GM12891 (cell line): ENCODE data around the gene ST8SIA4.

Experiments
- DNase-seq: peaks from one replicate; pipeline ENCODE4 v3.0.0; 2011; ENCODE audit warnings: low spot score; ENCODE audit not compliant: insufficient read length
- FAIRE-seq: peaks from 2 replicates; lab custom pipeline; 2011; peaks lifted over from hg19 to GRCh38; lab: Jason Lieb, UNC
- PAX5 ChIP-seq: IDR thresholded peaks from 2 replicates; pipeline ENCODE4 v1.6.1; 2011; ENCODE audit warnings: low read length, moderate library complexity, mild to moderate bottlenecking; ENCODE audit not compliant: insufficient read depth, severe bottlenecking
- POLR2A ChIP-seq: IDR thresholded peaks from 2 replicates; pipeline ENCODE4 v1.6.1; 2011; ENCODE audit warnings: low read depth, low read length, control low read depth
- POLR2AphosphoS5 ChIP-seq: IDR thresholded peaks from 2 replicates; pipeline ENCODE4 v1.6.1; 2011; ENCODE audit warnings: low read depth, low read length, control low read depth
- POU2F2 ChIP-seq: IDR thresholded peaks from 2 replicates; pipeline ENCODE4 v1.6.1; 2011; ENCODE audit warnings: low read depth, mild to moderate bottlenecking, control low read depth, low read length, moderate library complexity
- SPI1 ChIP-seq: IDR thresholded peaks from 2 replicates; pipeline ENCODE4 v1.6.1; 2011; ENCODE audit warnings: low read depth, low read length, control low read depth
- TAF1 ChIP-seq: IDR thresholded peaks from 2 replicates; pipeline ENCODE4 v1.6.1; 2011; ENCODE audit warnings: low read depth, low read length, control low read depth

Gene ST8SIA4

DNA sequence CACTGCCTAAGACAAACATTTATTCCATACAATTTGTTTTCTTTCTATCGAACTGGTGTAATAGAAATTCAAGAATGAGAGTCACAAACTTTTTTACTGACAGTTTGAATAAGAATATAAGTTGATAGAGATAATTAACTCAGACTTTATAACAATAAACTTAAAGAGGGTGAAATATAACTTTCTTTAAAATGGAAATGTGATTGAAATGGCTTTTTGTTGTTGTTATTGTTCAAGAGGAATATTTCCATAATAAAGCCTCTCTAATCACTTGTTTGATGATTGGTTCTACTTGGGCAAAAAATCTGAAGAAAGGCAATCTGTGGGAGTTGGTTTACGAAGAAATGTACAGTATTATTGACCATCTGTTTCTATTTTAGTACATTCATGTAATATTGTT lies 79.3 kb downstream of the ST8SIA4 start:
- TF ChIP-seq TAF1: no peak
- no peak for TF ChIP-seq SPI1
- TF ChIP-seq POLR2A: no peak
- no peak for TF ChIP-seq POU2F2
- DNase-seq (no peak), FAIRE-seq (no peak)

DNA sequence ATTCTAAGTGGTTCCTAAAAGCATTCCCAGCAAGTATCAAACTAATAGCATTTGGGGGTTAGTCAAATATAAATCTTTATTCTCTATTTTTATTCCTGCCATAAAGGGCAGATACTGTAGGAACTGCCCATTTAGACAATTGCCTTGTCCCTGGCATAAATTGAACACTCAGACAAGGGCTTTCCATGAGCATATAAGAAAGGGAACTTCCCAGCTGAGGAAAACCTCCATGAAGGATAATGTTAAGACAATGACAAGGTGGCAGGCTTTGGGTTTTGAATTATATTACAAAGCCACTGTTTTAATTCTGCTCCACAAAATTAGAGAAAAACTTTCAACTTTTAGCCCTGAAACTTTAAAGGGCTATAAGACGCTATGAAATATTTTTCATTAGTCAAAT lies 81.3 kb downstream of the ST8SIA4 start:
- DNase-seq: no peak
- no peak for TF ChIP-seq POLR2A
- FAIRE-seq: no peak

DNA sequence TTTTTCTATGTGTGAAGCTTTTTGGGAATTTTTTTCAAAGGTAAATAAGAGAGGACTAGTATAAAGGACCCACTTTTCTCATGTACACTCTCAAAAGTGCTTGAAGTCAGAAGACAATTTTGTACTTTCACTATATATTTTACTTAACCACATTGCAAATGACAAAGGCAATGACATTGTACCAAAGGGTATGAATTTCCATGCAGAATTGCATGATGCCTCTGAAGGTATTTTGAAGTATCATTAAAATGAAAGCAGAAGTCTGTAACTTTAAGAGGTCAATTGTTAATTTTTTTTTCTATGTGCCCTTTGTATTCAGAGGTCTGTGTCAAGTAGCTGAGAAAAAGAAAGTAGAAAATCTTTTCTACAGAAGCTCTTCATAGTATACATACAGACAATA lies 84.7 kb downstream of the ST8SIA4 start:
- no peak for TF ChIP-seq SPI1
- no peak for TF ChIP-seq POU2F2
- no peak for TF ChIP-seq POLR2AphosphoS5
- TF ChIP-seq POLR2A: no peak
- TF ChIP-seq PAX5: no peak
- TF ChIP-seq TAF1: no peak
- FAIRE-seq: no peak
- no peak for DNase-seq

DNA sequence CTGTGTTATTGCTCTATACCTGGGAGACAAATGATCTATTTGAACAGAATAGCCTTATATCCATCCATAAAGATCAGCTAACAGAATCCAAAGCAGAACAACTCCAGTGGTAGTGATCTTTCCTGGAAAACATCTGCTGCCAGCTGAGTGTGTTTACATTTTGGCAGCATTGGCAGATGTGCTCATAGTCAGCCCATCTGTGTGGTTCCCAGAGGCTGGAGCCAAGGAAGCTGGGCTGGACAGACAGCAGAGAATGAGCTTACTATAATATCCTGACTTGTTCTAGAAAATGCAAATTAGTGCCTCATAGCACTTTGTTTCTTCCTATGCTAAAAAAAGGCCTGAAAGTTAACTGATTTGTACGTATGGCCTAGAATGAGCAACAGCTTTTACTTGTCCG lies 99.7 kb downstream of the ST8SIA4 start:
- FAIRE-seq (no peak), DNase-seq (no peak)
- TF ChIP-seq POU2F2 (no peak), SPI1 (no peak), POLR2AphosphoS5 (no peak)

DNA sequence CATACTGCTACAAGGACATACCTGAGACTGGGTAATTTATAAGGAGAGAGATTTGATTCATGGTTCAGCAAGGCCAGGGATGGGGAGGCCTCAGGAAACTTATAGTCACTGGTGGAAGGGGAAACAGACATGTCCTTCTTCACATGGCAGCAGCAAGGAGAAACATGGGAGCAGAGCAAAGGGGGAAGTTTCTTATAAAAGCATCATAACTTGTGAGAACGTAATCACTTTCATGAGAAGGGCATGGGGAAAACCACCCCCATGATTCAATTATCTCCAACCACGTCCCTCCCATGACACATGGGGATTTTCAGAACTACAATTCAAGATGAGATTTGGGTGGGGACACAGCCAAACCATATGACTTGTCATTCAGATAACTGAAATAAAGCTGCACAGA lies 100.9 kb downstream of the ST8SIA4 start:
- DNase-seq: no peak
- TF ChIP-seq PAX5: no peak
- no peak for TF ChIP-seq POU2F2
- TF ChIP-seq POLR2A: no peak
- FAIRE-seq: peak; percentile 51

DNA sequence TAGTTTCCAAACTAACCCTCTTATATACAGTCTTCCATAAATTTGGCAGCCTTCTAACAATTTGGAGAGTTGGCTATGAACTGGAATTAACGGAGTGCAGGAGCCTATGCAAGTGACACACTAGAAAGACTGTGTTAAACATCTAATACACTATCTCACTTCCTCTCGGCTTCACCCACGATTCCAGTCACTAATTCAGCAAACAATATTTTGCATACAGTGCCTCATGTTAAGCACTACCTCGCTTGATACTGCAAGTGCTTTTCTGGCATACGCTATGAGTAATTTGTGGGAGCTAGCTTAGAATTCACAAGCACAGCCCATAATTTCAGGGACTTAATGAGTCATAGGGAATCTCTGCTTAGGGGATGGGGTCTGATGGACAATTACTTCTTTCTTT lies 102.5 kb downstream of the ST8SIA4 start:
- DNase-seq (no peak), FAIRE-seq (peak; percentile 87)
- TF ChIP-seq POU2F2: 0 out of 2 replicates have a peak, but pooled peaks have one; percentile 13
- no peak for TF ChIP-seq POLR2AphosphoS5
- TF ChIP-seq PAX5: no peak
- TF ChIP-seq SPI1: peak; percentile 90

DNA sequence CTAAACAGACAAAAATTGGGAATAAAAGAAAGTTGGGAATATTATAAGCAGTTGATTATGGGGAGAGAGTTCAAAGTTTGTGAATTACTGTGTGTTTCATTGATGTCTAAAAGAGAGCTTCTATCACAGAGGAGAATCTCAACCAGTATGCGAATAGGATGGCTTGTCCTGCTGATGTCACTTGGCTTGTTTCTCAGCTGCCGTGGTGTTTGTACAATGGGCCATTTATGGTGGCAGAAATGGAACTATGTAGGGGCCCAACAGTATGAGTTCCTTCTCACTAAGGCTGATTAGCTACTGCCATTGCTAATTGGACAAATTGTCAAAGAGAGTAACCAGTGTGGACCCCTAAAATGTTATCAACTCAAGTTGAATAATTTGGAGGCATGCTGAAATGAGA lies 103.9 kb downstream of the ST8SIA4 start:
- TF ChIP-seq TAF1 (no peak), POLR2A (no peak), POU2F2 (no peak), POLR2AphosphoS5 (no peak), PAX5 (no peak), SPI1 (no peak)
- DNase-seq (no peak), FAIRE-seq (no peak)

DNA sequence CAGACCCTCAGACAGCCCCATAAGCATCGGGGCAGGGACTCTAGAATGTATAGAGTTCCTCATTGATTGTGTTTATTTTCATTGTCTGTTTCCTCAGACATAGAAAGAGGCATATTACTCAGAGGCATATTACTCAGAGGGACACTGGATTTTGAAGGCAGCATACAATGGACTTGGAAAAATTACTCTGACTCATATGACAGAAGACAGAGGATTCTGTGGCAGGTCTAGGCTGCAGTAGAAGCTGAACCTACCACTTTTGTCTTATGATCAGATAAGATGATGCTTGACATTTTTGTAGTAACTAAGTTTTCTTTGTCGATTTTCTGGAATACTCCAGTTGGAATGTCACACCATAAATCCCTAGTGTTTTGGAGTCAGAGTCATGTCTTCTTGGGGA lies 105.2 kb downstream of the ST8SIA4 start:
- DNase-seq (no peak), FAIRE-seq (no peak)
- TF ChIP-seq POLR2AphosphoS5 (no peak), PAX5 (no peak), SPI1 (no peak), POU2F2 (no peak), POLR2A (no peak), TAF1 (no peak)

DNA sequence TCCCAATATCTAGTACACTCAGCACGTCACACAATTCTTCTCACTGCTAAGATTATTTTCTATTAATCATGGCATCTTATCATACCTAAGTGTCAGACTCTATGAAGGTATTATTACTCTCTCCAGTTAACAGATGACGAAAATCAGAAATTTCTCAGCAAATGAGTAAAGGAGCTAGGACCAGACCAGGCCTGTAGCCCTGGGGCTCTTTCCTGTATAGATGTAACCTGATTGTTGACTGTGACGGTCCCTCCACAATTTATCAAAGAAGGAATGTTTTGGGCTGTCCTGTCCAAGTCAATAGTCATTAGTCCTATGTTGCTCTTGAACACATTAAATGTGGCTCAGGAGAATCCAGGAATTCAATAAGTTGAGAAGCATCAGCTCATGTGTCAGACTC lies 106.2 kb downstream of the ST8SIA4 start:
- TF ChIP-seq POLR2AphosphoS5: no peak
- no peak for TF ChIP-seq TAF1
- no peak for TF ChIP-seq SPI1
- no peak for TF ChIP-seq PAX5
- no peak for TF ChIP-seq POU2F2
- no peak for TF ChIP-seq POLR2A
- FAIRE-seq (no peak), DNase-seq (no peak)

DNA sequence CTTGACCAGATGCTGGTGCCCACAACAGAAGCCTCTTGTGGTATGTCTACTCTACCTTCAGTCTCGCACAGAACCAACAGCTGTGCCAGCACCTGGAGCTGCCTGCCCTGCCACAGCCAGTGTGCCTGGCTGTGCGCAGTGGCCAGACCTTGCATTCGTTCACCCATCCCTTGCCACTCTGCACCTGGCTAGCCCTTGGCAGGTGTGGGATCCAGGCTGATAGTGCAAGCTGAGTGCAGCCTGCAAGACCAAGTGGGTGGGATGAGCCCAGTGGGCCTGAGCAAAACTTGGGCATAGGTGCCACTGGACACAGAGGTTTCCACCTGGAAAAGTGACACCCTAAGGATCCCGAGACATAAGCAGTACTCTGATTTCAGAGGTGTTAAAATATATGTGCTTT lies 108.2 kb downstream of the ST8SIA4 start:
- no peak for DNase-seq
- TF ChIP-seq TAF1: no peak
- no peak for TF ChIP-seq POU2F2
- no peak for TF ChIP-seq PAX5
- TF ChIP-seq POLR2A: no peak
- TF ChIP-seq POLR2AphosphoS5: no peak
- TF ChIP-seq SPI1: no peak
- no peak for FAIRE-seq

DNA sequence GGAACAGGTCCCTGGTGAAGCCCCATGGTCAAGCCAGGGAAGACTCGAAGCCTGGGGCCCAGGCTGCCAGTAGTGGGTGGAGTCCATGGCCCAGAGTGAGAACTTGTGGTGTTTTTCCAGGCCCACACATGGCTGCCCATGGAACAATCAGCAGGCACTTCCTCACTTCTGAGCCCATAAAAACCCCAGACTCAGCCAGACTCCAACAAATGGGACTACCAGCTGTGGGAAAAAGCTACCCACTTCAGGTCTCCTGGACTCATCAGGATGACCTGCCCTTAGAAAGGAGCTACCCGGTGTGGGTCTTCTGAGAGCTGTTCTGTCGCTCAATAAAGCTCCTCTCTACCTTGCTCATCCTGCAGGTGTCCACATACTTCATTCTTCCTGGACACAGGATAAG lies 108.9 kb downstream of the ST8SIA4 start:
- no peak for TF ChIP-seq POLR2AphosphoS5
- TF ChIP-seq PAX5: no peak
- FAIRE-seq (no peak), DNase-seq (no peak)
